ENCODE measurements around the gene CLCA2.

Gene CLCA2

DNA sequence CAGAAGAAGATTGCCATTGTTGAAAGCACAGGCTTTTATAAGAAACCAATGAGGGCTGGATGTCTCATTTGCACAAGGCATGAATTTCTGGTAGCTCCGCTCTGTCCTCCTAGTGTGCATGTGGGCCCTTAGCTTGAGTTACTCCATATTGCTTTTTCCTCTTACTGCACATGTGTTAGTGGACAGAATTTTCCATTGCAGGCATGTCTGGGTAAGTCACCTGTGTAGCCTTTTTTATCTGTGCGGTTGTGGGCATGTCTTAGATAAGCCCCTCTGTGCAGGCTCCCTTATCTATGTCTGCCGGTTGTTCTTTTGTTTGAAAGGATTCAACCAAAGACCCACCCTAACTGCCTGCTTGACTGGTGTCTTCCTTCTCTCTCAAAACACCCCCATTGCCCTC is 37.5 kb downstream of the CLCA2 start:
- no peak for DNase-seq (ENCODE audit: low read depth in 1 of 2, low spot score in 1 of 2)
- Histone ChIP-seq H3K4me3 (replicated peaks; ENCODE audit: insufficient read depth, low read length) (no peak overlapping the region), H3K27ac (replicated peaks) (no peak overlapping the region), H3K27me3 (ENCODE audit: insufficient read depth, poor library complexity, severe bottlenecking) (peaks cover 3% of the 10 kb centered on the region)
- TF ChIP-seq SPI1 (IDR thresholded peaks at IDR 0.05; ENCODE audit: borderline replicate concordance, low read depth), result no peak

DNA sequence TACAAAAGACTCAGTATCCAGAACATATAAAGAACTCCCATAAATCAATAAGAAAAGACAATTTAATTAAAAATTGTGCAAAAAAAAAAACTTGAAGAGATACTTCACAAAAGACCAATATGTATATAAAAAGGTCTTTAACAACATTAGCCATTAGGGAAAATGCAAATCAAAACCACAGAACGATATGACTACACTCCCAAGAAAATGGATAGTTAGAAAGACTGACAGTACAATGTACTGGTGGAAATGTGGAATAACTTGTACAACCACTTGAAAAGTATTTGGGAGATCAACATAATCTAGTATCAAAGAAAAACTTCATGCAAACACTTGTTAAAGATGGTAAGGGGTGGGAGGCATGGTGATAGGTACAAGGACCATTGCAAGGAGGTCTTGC is 40.8 kb downstream of the CLCA2 start:
- DNase-seq (ENCODE audit: low read depth in 1 of 2, low spot score in 1 of 2), result no peak
- Histone ChIP-seq H3K27me3 (ENCODE audit: insufficient read depth, poor library complexity, severe bottlenecking) (no peaks in the 10 kb centered on the region), H3K4me3 (replicated peaks; ENCODE audit: insufficient read depth, low read length) (no peak overlapping the region), H3K27ac (replicated peaks) (no peak overlapping the region)
- TF ChIP-seq GABPA (IDR thresholded peaks at IDR 0.05; ENCODE audit: low read depth), result no peak
- no peak for TF ChIP-seq POLR2AphosphoS5 (IDR thresholded peaks at IDR 0.05; ENCODE audit: low read depth)
- TF ChIP-seq, protein P1, sequence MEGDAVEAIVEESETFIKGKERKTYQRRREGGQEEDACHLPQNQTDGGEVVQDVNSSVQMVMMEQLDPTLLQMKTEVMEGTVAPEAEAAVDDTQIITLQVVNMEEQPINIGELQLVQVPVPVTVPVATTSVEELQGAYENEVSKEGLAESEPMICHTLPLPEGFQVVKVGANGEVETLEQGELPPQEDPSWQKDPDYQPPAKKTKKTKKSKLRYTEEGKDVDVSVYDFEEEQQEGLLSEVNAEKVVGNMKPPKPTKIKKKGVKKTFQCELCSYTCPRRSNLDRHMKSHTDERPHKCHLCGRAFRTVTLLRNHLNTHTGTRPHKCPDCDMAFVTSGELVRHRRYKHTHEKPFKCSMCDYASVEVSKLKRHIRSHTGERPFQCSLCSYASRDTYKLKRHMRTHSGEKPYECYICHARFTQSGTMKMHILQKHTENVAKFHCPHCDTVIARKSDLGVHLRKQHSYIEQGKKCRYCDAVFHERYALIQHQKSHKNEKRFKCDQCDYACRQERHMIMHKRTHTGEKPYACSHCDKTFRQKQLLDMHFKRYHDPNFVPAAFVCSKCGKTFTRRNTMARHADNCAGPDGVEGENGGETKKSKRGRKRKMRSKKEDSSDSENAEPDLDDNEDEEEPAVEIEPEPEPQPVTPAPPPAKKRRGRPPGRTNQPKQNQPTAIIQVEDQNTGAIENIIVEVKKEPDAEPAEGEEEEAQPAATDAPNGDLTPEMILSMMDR (IDR thresholded peaks at IDR 0.05; ENCODE audit: insufficient read depth, low read length), result no peak
- TF ChIP-seq, protein P2, sequence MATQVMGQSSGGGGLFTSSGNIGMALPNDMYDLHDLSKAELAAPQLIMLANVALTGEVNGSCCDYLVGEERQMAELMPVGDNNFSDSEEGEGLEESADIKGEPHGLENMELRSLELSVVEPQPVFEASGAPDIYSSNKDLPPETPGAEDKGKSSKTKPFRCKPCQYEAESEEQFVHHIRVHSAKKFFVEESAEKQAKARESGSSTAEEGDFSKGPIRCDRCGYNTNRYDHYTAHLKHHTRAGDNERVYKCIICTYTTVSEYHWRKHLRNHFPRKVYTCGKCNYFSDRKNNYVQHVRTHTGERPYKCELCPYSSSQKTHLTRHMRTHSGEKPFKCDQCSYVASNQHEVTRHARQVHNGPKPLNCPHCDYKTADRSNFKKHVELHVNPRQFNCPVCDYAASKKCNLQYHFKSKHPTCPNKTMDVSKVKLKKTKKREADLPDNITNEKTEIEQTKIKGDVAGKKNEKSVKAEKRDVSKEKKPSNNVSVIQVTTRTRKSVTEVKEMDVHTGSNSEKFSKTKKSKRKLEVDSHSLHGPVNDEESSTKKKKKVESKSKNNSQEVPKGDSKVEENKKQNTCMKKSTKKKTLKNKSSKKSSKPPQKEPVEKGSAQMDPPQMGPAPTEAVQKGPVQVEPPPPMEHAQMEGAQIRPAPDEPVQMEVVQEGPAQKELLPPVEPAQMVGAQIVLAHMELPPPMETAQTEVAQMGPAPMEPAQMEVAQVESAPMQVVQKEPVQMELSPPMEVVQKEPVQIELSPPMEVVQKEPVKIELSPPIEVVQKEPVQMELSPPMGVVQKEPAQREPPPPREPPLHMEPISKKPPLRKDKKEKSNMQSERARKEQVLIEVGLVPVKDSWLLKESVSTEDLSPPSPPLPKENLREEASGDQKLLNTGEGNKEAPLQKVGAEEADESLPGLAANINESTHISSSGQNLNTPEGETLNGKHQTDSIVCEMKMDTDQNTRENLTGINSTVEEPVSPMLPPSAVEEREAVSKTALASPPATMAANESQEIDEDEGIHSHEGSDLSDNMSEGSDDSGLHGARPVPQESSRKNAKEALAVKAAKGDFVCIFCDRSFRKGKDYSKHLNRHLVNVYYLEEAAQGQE (IDR thresholded peaks at IDR 0.05; ENCODE audit: insufficient replicate concordance, low read depth), result no peak
- no peak for TF ChIP-seq SPI1 (IDR thresholded peaks at IDR 0.05; ENCODE audit: borderline replicate concordance, low read depth)

DNA sequence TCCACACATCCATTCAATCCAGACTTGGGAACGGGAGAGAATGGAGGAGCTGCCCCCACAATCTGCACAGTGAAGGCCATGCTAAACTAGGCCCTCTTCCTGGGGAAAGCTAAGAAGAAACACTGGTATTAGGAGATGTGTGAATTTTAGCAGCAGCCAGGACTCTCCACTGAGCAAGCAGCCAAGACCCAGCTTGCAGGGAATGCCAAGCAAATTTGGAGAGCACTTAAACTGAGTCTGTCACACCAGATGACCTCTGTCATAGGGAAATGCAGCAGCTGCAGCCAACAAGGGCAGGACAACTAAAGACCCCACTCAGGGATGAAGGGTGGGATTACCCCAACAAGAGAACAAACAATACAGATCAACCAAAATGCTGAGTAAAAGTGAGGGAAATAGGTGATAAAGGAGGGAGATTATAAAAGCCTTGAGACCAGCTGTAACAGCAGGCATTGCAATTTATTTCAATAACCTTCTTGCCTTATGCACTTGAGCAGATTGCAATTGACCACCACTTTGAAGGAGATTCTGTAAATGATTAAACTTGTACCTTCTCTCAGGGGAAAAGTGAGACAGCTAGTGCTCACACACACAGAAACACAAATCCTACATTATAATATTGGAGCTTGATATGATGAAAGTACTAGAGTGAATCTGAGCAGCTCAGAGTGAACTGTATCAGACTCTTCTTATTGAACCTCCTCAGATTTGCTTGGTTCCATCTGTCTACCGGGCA is 42.3 kb downstream of the CLCA2 start:
- Histone ChIP-seq H3K4me3 (replicated peaks; ENCODE audit: insufficient read depth, low read length) (no peak overlapping the region), H3K27me3 (ENCODE audit: insufficient read depth, poor library complexity, severe bottlenecking) (peaks cover 2% of the 10 kb centered on the region), H3K27ac (replicated peaks) (no peak overlapping the region)
- TF ChIP-seq POLR2AphosphoS5 (IDR thresholded peaks at IDR 0.05; ENCODE audit: low read depth), result no peak
- no peak for DNase-seq (ENCODE audit: low read depth in 1 of 2, low spot score in 1 of 2)

DNA sequence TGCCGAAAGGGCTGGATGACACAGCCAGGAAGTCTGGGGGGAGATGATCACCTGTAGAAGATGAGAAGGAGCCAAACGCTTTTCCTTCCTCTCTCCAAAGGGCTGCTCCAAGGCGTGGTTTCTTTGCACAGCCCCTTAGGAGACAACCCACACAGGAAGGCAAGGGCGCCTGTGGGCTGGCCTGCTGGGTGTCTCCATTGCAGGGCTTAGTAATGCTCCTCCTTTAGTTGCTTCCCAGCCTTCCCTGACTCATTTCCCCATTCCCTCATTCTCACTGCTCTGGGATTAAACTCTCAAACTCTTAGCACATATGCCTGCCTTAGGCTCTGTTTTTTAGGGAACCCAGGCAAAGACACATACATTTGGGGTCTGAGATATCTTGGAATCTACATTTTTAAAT is 43.0 kb downstream of the CLCA2 start:
- Histone ChIP-seq H3K27me3 (ENCODE audit: insufficient read depth, poor library complexity, severe bottlenecking) (peaks cover 2% of the 10 kb centered on the region), H3K4me3 (replicated peaks; ENCODE audit: insufficient read depth, low read length) (no peak overlapping the region), H3K27ac (replicated peaks) (no peak overlapping the region)
- DNase-seq (ENCODE audit: low read depth in 1 of 2, low spot score in 1 of 2), result no peak
- TF ChIP-seq SPI1 (IDR thresholded peaks at IDR 0.05; ENCODE audit: borderline replicate concordance, low read depth), result no peak
- TF ChIP-seq, protein P1 (IDR thresholded peaks at IDR 0.05; ENCODE audit: insufficient read depth, low read length), result no peak
- TF ChIP-seq POLR2AphosphoS5 (IDR thresholded peaks at IDR 0.05; ENCODE audit: low read depth), result no peak
- no peak for TF ChIP-seq GABPA (IDR thresholded peaks at IDR 0.05; ENCODE audit: low read depth)
- TF ChIP-seq, protein P2 (IDR thresholded peaks at IDR 0.05; ENCODE audit: insufficient replicate concordance, low read depth), result no peak

DNA sequence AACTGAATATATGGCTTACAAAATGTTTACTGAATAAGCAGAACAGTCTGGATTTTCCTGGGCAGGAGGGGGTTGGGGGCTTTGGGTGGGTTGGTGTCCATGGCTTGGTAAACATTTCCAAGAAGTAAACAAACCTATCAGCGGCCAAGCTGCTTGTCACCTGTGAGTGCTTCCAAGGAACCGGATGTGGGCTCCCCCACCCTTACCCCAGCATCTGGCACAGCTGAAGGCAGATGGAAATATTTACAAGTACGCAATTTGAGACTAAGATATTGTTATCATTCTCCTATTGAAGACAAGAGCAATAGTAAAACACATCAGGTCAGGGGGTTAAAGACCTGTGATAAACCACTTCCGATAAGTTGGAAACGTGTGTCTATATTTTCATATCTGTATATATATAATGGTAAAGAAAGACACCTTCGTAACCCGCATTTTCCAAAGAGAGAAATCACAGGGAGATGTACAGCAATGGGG is 44.6 kb downstream of the CLCA2 start, which contains the start of gene CLCA1:
CLCA1 (plus strand) TSS at position 427 of the 477 bp plus-strand sequence; CDS start at position 472, 45 bp downstream.
- H3K4me3 ChIP-seq (replicated peaks; ENCODE audit: insufficient read depth, low read length), result no peak within 1 kb of the TSS
- H3K27me3 ChIP-seq (ENCODE audit: insufficient read depth, poor library complexity, severe bottlenecking), result peaks cover 2% of the 10 kb centered on the region
- TF ChIP-seq, protein P2 (IDR thresholded peaks at IDR 0.05; ENCODE audit: insufficient replicate concordance, low read depth), result no peak
- TF ChIP-seq, protein P1 (IDR thresholded peaks at IDR 0.05; ENCODE audit: insufficient read depth, low read length), result no peak
- no peak for TF ChIP-seq SPI1 (IDR thresholded peaks at IDR 0.05; ENCODE audit: borderline replicate concordance, low read depth)
- TF ChIP-seq GABPA (IDR thresholded peaks at IDR 0.05; ENCODE audit: low read depth), result no peak
- no peak for TF ChIP-seq POLR2AphosphoS5 (IDR thresholded peaks at IDR 0.05; ENCODE audit: low read depth)
- no peak for DNase-seq (ENCODE audit: low read depth in 1 of 2, low spot score in 1 of 2)
- H3K27ac ChIP-seq (replicated peaks), result no peak within 1 kb of the TSS

All from HL-60 (cell line).